Measurements from ENCODE around the gene TMEM236. TPM values are rescaled to one million over a fixed set of nuclear protein-coding genes. Genes with fewer than 3 reads are reported as not detected.
"Not testable (repeated sequence)": the region's sequence is repeated elsewhere in the genome, so short reads cannot be mapped to it uniquely, and the experiment has no call there.

Gene TMEM236, protein sequence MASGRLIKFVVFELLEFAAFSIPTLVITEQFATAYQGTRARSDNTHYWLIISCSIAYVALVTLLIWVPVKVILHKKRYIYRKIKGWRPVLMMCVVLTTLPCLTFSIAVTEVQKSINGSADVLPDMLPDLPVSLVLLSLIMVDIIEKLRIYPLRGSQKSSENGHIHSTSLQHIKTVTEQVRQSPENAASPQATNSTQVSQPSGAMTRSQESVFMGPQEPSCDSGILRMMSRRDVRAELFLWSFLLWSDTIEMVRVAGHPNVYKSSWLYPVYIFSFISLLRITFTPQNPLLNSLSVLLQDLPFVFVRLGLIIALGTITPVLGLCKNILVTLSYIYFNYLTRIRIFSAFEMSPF
- polyA plus RNA-seq (ENCODE audit: insufficient read length in 12 of 12): 1 to 10 TPM in 1 of 12 donors, under 1 TPM in 10, not detected in 1; 0.23 to 3.1 (median 0.45) TPM
- long read RNA-seq, donor 1, full-length matches to known transcripts: 7 of 21 reads
- long read RNA-seq, donor 1, partial matches to known transcripts: 14 of 21 reads
- long read RNA-seq, donor 1, other reads (novel, unspliced or antisense): 0 of 21 reads
- long read RNA-seq, donor 2: 0 reads
- long read RNA-seq, donor 3: 0 reads
- long read RNA-seq, donor 4: 0 reads
- long read RNA-seq, donor 5: 0 reads
- long read RNA-seq, donor 6: 0 reads
- long read RNA-seq, donor 7: 0 reads
- long read RNA-seq, donor 8: 0 reads
- long read RNA-seq, donor 9: 0 reads
- long read RNA-seq, donor 10: 0 reads
- long read RNA-seq, donor 11: 0 reads

DNA sequence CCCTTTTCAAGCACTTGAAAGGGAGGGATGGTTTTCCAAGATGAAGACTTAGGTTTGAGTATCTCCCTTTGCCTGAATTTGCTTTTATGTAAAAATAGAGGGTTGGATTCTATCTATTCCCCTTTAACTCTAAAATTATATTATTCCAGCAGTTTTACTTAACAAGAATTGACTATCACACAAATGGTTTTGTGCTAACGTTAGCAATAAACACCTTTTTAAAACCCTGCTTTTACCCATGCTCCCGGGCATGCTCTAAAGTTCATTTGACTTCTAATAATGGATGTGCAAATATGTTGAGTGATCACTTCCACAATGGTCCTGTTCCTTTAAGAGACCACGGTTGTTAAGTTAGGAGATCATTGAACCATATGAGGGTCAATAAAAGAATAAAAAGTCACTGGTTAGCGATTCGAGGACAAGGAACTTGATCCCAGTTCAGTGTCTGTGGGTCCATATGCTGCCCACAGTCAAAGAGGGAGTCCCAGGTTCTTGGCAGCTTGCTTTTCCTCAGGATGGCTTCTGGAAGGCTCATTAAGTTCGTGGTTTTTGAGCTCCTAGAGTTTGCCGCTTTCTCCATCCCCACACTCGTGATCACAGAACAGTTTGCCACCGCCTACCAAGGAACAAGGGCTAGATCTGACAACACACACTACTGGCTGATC, at the start of gene TMEM236:
TSS of gene TMEM236 (plus strand) at position 421 of the 665 bp plus-strand sequence. CDS start at position 516, 95 bp downstream.
- no peak for DNase-seq

DNA sequence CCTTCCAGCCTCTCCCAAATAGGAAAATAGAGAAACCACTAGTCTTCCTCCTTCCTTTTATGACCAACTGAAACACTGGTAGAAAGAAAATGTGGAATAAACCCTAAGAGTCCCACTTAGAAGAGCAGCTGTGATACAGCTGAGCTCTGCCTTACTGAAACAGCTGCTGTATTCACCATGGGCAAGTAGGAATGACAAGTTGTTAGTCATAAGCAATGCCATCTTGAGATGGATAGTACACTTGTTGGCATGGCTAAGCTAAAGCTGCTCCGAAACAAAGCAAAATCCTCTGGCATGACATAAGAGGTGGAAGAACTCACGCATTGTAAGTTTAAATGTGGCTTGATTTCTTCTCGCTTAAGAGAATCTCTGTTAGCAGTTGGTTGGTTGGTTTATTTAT, 48.3 kb upstream of the TMEM236 start:
- DNase-seq: no peak

DNA sequence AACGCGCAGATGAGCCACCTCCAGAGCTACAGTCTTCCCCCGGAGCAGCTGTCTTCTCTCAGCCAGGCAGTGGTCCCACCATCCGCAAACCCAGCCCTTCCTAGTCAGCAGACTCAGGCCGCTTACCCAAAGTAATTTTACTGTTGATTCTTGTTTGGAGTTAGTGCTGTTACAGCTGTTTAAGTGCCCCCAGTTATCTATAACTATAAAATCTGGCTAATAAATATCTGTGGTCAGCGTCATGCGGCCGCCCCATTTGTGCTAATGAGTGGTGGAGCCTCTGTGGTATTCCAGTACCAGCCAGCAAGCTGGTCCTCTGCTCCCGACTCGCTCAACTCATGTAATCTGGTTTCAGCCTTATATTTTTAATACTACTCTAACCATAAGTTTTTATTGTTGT, 43.2 kb upstream of the TMEM236 start:
- DNase-seq: no peak

DNA sequence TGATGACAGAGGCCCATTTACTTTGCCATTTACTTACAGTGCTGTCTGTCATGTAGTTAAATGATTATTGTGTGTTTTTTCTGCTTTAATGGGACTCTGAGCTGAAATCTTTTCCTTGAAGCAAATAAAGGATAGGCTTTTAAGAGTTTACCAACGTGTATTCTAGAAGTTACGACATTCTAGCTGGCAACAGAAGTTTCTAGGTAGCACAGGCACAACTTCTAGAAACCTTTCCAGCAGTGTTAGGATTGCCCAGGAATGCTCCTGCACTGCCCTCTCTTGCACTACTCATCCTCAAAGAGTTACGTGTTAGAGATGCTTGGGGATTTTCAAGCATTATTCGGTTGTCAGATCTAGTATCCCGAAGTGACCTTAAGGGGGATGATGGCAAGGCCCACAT, 42.5 kb upstream of the TMEM236 start:
- no peak for DNase-seq

DNA sequence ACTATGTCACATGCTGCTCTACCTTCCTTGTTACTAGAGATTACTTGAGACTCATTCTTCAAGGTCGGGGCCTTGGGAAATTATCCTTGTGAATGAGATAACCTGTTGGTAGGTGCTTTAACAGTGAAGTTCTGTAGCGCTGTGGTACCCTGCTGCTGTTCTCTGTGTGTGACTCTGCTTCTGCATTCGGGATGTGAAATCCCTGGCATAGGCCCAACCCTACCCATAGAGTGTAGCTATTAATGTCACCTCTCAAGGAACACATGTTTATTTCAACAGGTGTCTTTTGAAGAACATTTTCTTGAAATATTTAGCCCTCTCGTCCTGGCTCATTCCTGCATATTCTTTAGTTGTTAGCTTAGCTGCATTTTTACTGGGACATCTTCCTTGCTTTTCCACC, 41.8 kb upstream of the TMEM236 start:
- DNase-seq: no peak

DNA sequence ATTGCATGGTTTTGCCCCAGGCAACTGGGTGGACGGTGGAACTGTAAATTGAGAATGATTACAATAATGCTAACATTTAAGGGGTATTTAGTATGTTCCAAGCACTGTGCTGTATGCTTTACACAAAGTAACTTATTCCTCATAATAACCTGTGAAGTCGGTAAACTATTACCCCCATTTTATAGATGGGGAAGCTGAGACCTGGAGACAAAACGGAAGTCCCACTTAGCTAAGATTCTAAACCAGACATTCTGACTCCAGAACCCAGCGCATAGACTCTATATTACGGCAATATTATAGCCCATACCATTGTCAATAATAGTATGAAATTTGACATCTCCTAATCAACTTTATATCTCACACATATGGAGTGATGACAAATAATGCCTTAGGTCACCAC, 39.9 kb upstream of the TMEM236 start:
- no peak for DNase-seq

DNA sequence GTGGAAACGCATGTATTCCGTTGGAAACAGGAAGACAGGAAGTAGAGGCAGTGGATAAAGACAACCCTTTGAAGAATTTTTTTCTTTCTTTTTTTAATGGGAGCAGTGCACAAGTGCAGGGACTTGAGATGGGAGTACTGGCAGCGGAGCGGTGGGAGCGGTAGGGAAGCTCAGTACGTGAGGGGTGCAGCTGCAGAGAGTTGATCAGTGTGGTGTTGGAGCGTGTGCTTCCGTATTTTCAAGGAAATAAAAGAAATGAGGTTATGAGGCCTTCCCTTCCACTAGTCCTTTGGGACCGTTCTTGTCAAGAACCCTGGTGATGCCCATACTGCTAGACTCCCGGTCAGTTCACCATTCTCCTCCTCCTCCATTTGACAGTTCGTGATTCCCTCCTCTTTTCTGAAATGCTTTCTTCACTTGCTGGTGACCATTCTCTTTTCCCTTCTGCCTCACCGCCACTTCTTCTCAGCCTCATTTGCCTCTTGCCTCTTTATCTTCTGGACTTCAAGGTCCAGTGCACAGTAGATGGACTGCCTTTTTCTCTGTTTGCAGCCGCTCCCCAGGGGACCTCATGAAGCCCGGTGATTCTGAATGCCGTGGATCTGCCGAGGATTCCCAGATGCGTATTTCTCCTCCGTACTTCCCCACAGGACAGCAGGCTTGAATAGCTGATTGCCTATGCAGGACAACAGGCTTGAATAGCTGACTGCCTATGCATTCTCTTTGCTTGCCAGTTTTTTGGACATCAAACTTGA, 39.1 kb upstream of the TMEM236 start:
- DNase-seq: no peak

DNA sequence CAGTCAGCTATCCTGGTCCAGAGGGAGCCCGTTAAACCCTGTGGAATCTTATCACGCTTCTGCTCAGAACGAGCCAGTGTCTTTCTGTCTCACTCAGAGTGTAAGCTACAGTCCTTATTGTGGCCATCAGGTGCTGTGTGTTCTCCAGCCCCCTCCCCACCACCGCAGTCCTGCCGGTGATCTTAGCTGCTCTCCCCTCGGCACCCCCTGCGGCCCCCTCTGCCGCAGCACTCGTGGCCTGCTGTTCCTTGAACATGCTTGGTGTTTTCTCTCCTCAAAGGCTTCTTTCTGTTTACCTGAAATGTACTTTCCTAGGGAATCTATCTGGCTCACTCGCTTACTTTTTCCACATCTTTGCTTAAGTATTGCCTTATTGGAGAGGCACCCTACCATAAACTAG, 38.2 kb upstream of the TMEM236 start:
- DNase-seq: no peak

DNA sequence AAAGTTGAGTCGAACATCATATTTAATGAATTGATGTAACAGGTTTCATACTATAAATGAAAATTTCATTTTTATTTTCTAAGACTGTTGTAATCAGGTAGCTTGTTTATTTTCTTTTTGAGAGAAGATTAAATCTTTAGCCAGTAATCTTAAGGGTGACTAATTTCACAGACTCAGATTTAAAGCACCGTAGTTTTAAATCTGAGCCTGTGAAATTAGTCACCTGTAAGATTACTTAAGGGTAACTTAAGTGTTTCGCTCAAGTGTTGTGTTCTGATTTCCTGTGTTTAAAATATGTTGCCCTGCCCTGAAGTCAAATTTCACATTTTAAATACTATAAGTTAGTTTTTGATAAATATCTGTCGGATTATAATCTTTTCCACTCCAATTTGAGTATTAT, 35.8 kb upstream of the TMEM236 start:
- DNase-seq: no peak

DNA sequence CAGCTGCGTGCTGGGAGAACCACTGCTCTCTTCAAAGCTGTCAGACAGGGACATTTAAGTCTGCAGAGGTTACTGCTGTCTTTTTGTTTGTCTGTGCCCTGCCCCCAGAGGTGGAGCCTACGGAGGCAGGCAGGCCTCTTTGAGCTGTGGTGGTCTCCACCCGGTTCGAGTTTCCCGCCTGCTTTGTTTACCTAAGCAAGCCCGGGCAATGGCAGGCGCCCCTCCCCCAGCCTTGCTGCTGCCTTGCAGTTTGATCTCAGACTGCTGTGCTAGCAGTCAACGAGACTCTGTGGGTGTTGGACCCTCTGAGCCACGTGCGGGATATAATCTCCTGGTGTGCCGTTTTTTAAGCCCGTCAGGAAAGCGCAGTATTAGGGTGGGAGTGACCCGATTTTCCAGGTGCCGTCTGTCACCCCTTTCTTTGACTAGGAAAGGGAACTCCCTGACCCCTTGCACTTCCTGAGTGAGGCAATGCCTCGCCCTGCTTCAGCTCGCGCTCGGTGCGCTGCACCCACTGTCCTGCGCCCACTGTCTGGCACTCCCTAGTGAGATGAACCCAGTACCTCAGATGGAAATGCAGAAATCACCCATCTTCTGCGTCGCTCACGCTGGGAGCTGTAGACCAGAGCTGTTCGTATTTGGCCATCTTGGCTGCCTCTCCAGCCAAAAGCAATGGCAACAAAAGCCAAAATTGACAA, 29.5 kb upstream of the TMEM236 start:
- DNase-seq: not testable (repeated sequence)

DNA sequence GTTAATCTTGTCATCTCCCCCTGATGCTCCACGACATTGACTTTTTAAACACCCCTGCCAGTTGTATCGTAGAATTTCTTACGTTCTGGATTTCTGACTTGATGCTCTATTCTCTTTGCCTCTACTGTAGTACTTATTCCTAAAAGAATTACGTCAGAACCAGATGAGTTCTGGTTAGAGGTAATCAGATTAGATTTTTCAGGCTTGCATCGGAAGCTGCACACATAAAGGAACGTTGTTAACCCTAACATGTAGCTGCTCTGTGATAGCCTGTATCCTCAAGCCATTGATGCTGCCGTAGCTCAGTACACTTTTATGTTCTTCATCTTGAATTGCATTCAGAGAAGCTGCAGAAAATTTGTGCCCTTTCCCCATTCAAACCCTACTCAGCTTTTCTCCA, 26.3 kb upstream of the TMEM236 start:
- DNase-seq: no peak

DNA sequence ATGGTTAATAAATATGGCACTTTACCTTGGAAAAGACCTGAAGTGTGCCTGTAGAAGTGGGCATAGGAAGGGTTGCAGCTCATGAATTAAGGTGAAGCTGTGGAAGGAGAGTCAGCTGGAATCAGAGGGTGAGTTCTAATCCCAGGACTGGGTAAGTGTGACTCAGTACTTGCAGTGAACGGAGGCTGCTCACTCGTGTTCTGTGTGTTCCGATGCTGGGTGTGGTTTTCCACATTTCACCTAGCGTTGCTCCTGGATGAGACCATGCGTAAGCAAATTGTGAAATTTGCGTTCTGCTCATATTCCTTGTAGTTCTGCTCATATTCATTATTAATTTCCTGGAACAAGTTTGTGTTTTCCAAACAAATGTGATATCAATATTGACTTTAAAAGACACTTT, 22.4 kb upstream of the TMEM236 start:
- no peak for DNase-seq

DNA sequence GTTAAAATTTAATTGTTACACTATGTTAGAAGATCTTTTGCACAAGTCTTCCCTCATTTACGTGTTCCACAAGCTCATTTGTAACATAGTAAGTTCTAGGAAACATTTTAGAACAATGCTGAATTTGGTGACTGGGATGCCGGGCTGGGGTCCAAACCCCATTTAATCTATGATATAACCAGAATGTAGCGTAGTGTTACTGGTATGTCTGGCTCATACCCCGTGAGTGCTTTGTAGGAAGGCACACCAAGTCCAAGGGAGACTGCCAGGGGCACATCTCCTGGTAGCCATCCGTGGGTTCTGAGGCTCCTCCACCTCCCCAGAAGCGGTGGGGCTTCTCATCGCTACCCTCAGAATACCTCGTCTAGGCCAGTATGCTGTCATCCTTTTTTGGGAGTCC, 21.3 kb upstream of the TMEM236 start:
- no peak for DNase-seq

DNA sequence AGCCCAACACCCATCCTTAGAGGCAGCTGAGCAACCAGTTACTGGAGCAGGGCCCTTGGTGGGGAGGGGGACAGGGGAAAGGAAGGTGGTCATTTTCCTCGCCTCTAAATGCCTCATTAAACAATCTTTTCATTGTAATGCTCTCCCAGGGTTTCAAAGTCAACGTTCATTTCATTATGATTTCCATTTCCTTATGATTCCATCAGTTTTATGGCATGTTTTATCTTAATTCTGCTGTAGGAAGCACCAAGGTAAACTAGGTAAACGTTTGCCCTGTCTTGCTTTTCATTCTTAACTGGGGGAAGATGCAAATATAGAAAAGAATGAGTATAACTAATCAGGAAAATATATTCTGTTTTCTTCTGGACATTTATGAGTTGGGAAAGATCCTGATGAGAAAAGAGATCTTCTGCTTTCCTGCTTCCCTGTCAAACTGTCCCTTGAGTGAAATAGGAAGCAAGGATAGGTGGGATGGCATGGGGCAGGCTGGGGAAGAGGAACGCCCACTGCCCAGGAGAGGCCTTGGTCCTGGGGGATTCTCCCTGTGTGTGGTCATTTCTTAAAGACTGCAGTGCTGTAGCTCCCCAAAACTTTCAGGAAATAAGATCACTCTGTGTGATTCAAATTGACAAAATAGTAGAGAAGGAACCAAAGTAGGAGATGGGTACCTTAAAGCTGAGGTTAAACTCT, 20.5 kb upstream of the TMEM236 start:
- no peak for DNase-seq

DNA sequence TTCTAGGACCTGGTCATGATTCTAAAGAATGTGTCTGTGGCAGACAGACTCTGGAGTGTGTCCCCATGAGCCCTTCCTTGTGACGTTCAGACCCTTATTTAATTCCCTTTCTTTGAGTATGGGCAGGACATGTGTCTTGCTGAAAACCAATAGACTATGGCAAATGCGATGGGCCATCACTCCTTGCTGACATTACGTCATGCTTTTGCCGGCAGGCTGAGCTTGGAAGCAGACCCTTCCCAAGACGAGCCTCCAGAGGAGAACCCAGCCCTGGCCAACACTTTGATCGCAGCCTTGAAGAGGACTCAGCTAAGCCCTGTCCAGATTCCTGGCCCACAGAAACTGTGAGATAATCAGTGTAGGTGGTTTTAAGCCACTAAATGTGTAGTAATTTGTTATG, 18.4 kb upstream of the TMEM236 start:
- no peak for DNase-seq

DNA sequence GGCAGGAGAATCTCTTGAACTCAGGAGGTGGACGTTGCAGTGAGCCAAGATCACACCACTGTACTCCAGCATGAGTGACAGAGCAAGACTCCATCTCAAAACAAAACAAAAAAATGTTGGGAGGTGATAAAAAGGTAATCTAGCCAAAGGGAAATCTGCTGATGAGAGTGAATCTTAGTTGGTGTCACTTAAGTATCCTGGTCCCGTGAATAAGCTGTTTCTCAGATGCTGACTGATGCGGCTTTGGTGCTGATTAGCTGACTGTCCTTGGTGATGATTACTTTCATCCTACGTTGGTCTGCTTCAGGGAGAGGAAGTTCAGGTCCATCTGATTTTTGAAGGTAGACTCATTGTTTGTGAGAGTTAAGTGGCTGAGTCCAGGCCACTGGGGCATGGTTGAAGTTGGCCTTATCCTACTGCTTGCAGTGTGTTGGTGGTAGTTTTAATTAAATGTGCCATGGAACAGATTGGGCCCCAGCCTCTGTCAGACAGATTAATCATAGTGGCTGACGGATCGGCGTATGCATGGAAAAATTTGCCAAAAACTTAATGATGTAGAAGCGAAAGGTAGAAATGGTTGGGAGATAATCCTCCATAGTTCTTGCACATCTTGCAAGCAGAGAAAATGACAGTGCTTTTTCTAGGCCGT, 17.4 kb upstream of the TMEM236 start:
- no peak for DNase-seq

DNA sequence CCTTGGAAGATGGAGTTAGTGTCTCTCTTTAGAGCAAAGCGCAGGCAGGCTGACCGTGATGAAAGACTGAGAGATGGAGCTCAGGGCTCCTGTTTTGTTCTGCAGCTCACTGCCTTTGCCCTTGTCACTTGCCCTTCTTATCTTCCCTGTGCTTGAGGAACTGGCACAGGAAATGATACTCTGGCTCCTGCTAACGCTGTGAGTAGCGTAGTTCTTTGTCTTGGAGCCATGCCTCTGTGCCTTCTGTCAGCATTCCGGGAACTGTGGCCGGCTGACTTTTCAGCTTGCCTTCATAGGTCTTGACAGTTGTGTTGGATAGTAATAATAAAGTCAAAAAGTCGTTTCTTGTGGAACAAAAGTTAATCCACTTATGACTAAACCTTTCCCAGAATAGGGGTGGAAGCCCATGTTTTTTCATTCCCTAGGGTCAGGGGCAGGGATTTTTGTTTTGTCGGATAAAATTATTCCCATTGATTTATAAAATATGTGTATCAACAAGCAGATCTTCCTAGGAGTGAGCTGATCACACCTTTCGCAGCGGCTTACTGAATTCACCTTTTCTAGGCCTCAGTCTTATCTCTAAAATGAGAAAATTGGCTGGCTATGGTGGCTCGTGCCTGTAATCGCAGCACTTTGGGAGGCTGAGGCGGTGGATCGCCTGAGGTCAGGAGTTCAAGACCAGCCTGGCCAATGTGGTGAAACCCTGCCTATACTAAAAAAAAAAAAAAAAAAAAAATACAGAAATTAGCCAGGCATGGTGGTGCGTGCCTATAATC, 16.6 kb upstream of the TMEM236 start:
- DNase-seq: no peak

DNA sequence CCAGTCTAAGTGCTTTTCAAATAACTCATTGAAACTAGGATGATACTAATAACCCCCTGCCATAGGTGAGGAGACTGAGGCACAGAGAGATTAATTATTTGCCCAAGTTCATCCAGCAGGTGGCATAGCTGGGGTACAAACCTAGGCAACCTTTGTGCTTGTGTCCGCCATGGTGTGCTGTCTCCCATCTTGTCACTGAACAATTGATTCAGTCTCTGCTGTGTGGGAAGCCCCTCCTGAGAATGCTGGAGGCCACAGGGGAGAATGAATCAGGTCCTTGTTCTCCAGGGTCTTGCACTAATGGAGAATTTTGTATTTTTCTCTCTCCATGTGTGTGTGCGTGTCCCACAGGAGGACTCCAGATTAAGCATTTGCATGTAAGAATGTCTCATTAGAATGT, 15.8 kb upstream of the TMEM236 start:
- DNase-seq: no peak
